Activated T-helper 9 cell treated with anti-CD3 and anti-CD28 coated beads, Interleukin-2, amount 50 U/mL, for 16 hours (primary cell): ENCODE results near the gene CHCHD4.

ENCODE experiments used
- DNase-seq: peaks from one replicate; pipeline ENCODE4 v3.0.0-alpha.2; 2020; ENCODE audit warnings: low read depth

The CHCHD4 gene

GRCh38 chr3:14124615-14125192 is at the start of gene CHCHD4, which contains the start of gene TMEM43:
Gene CHCHD4, minus strand, starts transcription at chr3:14124870. Its CDS starts 194 bp downstream, at chr3:14124676.
Gene TMEM43, plus strand, starts transcription at chr3:14125052. Its CDS starts 142 bp downstream, at chr3:14125194.
- peak; percentile 96 for DNase-seq

DNA sequence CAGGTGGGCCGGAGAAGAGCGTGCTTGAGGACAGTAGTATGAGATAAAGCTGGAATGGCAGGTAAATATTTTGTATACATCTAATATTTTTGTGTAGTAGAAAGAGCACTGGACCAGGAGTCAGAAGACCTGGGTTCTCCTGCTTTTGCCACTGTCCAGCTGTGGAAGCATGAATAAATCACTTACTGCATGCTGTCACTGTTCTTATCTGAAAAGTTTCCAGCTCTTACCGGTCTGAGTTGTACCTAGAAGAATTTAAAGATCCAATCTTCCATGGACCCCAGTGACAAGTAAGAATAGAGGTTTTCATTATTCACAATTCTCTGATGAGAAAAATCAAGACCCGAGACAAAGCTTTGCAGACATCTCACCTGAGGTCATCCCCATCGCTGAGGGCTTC is 47.8 kb upstream of the CHCHD4 start:
- no peak for DNase-seq

DNA sequence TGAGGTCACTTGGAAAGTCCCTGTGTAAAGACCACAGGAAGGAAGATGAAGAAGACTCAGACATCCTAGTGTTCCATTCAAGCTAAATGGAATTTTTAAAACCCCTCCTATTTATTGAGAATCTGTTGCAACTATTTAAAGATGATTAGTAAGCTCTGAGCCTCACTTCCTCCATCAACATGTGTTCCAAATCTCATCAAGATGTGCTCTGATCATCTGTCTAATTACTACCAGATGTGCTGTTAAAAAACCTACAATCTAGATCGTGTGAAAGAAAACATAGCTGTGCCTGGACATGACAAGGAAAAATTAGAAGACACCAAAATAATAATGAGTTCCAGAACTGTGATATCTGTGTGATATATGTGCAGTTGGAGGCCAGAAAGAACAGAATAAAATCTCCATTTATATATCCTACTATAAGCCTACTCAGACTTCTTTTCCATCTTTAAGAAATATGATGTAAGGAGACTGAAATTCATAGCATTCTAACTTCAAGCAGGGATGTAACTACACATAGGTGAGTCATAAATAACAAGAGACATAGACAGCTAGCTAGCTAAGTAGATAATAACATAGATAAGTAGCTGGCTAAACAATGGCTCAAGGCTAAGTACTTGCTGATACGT is 46.0 kb upstream of the CHCHD4 start:
- DNase-seq, result no peak

DNA sequence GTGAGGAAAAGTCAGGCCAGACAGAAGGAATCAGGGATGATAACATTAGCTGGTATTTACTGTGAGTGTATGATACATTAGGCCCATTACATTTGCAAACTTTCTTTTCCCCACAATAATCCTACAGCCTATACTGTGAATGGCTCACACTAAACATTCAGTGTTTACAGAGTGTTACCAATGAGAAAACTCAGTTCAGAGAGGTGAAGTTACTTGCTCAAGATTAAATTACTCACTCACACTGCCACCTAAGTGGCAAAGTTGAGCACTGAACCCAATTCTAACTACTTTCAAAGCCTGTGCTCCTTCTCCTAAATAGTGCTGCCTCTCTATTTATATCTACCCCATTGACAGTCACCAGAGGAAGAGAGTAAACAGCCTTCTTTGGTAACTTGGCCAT is 45.2 kb upstream of the CHCHD4 start:
- no peak for DNase-seq

GRCh38 chr3:14169435-14169834 is 44.8 kb upstream of the CHCHD4 start:
- no peak for DNase-seq

DNA sequence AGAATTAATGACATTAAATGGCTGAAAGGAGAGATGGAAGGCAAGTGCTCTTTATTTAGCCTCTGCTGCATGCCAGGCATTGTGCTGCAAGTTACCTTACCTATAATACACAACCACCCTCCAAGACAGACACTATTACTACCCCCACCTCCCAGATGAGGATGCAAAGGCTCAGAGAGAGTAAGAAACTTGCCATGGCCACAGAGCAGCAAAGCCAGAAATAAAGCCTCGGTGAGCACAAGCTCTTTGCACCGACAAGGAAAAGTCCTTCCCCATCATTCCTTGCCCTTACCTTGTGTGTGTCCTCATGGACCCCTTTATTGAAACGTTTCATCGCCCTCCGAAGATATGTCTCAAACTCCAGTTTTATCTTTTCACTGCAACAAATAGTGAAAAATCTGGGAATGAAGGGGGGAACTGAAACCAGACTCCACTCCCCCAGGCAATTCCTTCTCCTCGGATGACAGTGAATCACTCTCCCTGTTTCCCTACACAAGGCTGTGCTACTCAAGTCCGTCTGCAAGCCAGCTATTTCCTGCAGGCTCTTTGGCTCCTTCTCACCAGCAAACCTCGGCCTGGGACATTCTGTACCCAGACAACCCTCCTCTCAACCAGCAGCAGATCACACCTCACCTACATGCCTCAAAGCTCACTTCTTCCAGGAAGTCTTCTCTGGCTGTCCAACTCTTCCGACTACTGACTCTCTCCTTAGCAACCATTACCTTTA is 42.4 kb upstream of the CHCHD4 start:
- no peak for DNase-seq

- no peak for DNase-seq
Observed at GRCh38 chr3:14162178-14162577, 37.5 kb upstream of the CHCHD4 start.

DNA sequence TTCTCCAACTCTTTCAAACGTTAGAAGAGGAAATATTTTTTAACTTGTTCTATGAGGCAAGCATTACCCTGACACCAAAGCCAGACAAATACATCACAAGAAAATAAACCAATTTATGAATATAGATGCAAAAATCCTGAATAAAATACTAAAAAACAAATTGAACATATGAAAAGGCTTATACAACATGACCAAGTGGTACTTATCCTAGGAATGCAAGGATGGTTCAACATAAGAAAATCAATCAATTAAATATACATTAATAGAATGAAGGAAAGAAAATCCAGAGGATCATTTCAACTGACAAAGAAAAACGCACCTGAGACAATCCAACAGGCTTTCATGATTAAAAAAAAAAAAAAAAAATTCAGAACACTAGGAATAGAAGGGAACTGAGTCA is 36.6 kb upstream of the CHCHD4 start:
- DNase-seq, result no peak

- no peak for DNase-seq
Observed at GRCh38 chr3:14159426-14159825, 34.8 kb upstream of the CHCHD4 start.

DNA sequence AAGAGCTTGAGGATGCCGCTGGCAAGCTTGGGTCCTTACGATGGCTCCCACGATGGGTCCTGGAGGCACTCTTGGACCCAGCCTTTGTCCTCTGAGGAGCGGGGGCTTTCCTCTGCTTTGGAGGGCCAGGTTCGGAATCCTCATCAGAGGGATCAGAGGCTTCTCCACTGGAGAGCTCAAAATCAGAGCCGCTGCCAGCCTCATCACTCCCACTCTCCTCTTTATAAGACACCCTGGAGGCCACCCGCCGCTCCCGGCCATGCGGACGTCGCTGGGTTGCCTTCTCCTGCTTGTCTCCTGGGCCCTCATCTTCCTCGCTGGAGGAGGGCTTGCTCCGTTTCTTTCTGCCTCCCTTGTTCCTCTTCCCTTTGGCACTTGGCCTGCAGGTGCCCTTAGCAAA is 33.7 kb upstream of the CHCHD4 start:
- no peak for DNase-seq

GRCh38 chr3:14157951-14158350 is 33.3 kb upstream of the CHCHD4 start:
- DNase-seq, result no peak

DNA sequence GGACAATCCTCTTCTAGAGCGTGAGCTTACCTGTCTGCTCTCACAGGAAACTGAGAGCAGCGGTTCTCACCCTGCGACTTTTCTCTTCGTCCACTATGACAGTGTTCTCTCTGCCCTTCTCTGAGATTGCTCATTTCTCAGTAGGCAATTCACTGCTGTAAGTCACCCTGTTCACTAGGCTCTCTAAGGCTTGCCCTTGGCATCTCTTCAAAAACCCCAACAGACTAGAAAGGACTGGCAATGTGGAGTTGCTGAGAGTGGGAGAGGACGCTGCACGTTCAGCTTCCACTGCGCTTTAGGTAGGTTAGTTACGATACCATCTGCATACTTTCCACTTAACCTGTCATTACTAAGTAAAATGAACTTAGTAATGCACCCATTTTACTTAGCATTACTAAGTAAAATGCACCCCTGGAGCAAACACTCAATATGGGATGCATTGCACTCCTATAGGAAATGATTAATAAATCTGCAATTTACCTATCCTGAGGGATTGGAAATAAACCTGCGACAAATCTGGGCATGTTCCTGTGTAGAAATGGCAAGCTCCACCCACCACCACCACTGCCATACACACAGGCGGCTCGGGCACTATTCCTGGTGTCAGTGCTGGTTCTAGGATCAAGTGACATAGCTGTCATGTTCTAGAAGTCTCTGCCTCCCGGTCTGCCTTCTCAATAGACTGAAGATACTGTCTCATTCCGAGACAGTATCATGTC is 32.3 kb upstream of the CHCHD4 start:
- no peak for DNase-seq

- no peak for DNase-seq
Observed at GRCh38 chr3:14156201-14156600, 31.5 kb upstream of the CHCHD4 start.

DNA sequence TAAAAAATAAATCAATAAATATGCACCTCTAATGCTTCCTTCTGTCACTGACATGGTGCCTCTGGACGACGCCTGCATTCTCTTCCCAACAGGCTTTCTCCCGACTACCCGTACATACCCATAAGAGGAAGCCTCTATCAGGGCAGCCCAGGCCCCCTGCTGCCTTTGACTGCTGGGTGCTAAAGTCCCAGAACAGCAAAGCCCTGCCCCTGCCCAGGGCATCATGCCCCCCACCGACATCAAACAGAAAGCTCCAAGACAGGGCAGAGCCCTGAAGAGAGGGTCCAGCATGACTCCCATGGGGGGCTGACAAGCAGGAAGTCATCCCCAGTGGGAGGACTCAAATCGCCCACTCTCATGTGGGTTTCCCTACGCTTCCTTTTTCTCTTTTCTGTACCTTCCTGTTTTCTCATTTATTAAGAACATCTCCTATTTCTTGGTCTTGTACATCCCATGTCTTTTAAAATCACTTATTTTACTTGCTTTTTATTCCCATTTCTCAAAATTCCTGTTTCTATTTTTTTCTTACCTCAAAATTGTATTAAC is 30.3 kb upstream of the CHCHD4 start:
- DNase-seq, result no peak

DNA sequence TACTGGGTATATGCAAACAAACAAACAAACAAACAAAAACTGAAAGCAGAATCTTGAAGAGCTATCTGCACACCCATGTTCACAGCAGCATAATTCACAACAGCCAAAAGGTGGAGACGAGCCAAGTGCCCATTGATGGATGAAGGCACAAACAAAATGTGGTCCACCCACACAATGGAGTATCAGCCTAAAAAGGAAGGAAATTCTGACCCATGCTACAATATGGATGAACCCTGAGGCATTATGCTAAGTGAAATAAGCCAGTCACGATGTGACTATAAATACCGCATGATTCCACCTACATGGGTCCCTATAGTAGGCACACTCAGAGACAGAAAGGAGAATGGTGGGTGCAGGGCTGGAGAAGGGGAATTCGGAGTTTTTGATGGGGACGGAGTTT is 29.6 kb upstream of the CHCHD4 start:
- DNase-seq, result no peak

- DNase-seq, result no peak
Observed at GRCh38 chr3:14153663-14154062, 29.0 kb upstream of the CHCHD4 start.

DNA sequence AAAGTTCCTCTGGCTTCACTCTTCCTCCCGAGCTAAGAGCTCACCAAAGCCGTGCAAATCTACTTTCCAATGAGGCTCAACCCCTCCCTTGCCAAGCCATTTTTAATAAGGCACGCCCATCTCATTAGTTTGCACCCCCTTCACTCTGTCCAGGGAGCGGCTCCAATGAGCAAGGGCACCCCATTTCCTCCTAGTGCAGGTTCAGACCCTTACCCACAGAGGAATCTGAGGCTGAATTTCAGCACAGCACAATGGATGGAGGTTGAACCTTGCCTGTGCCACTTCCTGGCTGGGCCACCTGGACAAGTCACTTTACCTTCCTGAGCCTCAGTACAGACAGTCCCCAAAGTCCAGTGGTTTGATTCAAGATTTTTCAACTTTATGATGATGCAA is 28.3 kb upstream of the CHCHD4 start:
- DNase-seq, result no peak

GRCh38 chr3:14152233-14152962 is 27.7 kb upstream of the CHCHD4 start:
- DNase-seq, result no peak

DNA sequence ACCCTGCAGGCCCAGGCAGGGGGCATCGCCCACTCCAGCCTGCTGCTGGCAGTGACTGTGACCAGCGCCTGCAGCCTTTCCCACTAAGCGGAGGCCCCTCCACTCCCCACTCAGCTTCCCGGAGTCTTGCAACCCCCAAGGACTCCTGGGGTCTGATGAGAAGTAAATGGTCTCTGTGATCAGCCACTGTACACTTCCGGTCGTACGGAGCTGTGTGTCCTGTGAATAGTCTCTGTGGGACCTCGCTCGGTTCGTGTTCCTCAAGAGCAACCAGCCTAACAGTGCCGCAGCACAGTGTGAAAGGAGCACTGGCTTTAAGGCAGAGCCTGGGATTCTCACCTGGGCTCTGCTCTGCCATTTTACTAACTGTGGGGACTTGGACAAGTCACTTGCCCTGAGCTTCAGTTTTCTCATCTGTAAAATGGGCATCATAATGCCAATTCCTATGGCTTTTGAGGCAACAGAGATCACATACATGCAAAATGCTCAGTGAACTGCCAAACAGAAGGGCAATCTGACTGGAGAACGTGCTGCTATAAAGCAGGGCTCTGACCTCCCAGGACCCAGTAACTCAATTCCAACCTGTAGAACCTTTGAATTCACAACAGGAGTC is 26.9 kb upstream of the CHCHD4 start:
- no peak for DNase-seq

GRCh38 chr3:14150491-14151230 is 26.0 kb upstream of the CHCHD4 start:
- no peak for DNase-seq

GRCh38 chr3:14150078-14150477 is 25.4 kb upstream of the CHCHD4 start:
- no peak for DNase-seq
